HT1080 (cell line): ENCODE data around the gene SMC5. TPM values are rescaled to one million over a fixed set of nuclear protein-coding genes. Genes with fewer than 3 reads are reported as not detected.
"Not testable (repeated sequence)": the region's sequence is repeated elsewhere in the genome, so short reads cannot be mapped to it uniquely, and the experiment has no call there.

Experiments
- DNase-seq: peaks from one replicate; pipeline ENCODE4 v3.0.0-alpha.2; 2015; ENCODE audit warnings: low read depth
- polyA plus RNA-seq, 2 experiments: library from polyadenylated mRNA; depleted of rRNA; stranded (reverse); fragments of >200 nt; gene quantifications; 2 replicates each; pipeline ENCODE4 v1.2.3, GENCODE V29; 2015
- total RNA-seq: library from RNA; depleted of rRNA; stranded (reverse); fragments of >200 nt; shearing (Covaris generic); gene quantifications from 2 replicates; pipeline ENCODE4 v1.2.3, GENCODE V29; 2014; rRNA removed

The SMC5 gene
- 13.5 and 14.7 TPM in 2 replicates for total RNA-seq
- 11.3 and 12.7 TPM in 2 replicates for polyA plus RNA-seq (2015; cell fraction: cytosol; rRNA removed)
- polyA plus RNA-seq (2015; cell fraction: nucleus; rRNA removed): 59.1 and 66.2 TPM in 2 replicates

DNA sequence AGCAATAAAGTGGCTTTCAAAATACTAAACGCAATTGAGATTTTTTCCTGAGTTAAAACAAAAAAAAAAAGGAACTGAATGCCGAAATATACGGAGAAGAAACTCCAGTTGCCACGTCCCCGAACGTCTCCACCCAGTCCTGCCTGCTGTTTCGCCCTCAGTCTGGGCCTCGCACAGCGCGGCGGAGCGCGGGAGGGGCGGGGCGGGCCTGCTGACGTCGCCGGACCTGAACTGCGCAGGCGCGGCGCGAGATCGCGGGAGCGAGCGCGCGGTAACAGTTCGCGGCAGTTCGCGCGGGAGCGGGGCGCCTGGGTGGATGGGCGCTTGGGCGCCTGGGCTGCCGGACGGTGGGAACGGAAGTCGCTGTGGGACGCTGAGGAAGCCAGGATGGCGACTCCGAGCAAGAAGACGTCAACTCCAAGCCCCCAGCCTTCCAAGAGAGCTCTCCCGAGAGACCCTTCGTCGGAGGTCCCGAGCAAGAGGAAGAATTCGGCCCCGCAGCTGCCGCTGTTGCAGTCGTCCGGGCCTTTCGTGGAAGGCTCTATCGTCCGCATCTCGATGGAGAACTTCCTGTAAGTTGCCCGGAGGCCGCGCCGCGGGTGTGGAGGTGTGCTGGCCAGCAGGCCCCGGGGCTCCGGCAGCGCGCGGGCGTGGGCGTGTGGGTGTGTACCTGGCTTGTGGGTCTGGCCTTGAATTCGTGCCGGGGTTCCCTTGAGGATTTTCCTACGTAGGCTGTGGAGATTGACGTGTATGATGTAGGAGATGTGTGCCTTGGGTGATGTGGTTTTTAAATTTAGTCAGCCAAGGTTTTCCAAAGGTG, at the start of gene SMC5:
Gene SMC5 (plus strand): TSS at position 287 of the 820 bp plus-strand sequence. CDS start 101 bp downstream, at position 388.
- peak; percentile 89 for DNase-seq

DNA sequence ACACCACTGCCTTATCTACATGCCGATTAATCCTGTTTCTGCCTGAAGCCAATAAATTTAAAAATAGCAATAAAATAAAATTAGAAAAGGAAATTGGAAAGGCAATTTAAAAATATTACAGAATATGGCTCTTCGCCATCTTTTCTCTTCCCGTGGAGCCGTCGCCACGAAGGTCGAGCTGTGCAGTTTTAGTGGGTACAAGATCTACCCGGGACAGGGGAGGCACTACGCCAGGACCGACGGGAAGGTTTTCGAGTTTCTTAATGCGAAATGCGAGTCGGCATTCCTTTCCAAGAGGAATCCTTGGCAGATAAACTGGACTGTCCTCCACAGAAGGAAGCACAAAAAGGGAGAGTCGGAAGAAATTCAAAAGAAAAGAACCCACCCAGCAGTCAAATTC, 41.7 kb upstream of the SMC5 start:
- DNase-seq: no peak

DNA sequence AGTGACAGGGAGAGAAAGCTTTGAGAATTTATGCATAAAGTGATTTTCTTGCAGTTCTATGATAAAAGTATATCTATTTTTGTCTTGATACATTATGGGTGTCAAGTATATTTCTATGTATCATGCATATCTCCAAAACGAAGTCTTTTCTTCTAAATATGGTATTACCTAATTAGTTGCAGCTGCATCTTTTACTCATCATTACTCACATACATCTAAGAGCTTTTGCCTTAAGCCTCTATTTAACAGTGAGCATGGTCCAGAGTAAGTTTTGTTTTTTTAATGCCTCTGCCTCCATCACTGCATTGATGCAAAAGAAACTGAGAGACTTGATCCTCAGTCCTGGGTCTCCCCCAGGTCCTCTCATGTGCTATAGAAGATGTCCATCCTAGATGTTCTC, 40.0 kb upstream of the SMC5 start:
- DNase-seq: no peak

DNA sequence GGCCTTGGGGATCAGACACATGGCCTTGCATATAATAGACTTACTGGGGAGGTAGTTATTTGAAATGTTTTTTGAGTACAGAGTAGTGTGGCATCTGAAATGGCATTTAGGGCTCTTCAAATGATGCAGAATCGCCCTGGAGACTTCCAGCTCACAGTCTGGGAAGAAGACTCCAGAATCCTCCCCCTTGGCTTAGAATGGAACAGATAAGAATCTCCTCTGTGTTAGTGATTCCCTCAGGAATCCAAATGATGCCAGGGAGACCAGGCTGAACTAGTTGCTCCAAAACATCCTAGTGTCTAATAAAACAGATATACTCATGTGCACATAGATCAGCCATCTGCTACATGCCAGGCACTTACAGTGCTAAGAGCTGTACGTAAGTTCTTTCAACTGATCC, 38.6 kb upstream of the SMC5 start:
- DNase-seq: no peak

DNA sequence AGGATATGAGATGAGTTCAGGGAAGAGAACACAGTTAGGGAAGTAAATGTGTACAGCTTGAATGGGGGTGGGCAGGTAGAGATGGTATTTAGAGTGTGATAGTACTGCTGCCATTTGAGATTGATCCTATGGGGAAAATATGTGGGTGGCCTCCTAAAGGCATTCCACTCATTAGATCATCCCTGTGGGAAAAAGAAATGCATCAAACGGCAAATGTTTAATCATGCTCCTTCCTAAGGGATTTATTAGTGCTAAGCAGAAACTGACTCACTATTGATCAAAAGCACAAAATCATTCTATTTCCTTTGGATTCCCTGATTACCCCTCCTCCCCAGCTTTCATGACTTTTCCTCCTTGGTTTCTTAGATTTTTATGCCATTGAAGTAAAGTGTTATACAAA, 36.4 kb upstream of the SMC5 start:
- DNase-seq: no peak

DNA sequence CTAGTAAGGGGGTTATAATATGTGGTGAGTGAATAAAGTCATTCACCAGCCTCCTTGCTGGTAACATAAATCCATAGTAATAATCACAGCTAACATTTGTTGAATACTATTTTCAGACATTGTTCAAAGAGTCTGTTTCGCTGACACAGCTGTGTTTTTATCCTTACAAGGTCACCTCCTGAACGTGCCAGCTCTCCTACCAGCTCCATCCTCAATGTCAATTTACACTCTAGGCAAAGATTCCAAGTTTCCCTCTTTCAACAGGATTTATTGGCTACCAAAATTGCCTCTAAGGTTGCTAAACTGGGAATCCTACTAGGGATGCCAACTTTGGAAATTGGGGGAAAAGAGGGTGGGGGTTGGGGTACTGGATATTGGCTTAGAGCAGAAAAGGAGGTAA, 30.7 kb upstream of the SMC5 start:
- DNase-seq: no peak

DNA sequence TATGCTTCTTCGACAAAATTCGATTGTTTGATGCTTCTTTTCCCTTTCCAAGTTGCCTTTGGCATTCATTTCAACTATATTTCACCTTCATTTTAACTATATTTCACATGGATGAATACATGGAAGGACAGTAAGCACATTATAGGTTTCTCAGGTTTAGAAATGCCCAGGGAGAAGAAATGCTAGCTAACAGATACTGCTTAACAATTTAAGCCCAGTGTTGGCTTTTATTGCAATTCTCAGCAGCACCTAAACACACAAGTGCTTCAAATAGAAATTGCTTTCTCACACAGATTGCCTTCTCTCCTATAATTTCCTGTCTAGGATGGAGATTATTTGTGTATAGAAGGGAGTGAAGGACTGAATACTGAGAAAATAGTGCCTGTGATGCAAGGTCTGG, 30.2 kb upstream of the SMC5 start:
- no peak for DNase-seq

DNA sequence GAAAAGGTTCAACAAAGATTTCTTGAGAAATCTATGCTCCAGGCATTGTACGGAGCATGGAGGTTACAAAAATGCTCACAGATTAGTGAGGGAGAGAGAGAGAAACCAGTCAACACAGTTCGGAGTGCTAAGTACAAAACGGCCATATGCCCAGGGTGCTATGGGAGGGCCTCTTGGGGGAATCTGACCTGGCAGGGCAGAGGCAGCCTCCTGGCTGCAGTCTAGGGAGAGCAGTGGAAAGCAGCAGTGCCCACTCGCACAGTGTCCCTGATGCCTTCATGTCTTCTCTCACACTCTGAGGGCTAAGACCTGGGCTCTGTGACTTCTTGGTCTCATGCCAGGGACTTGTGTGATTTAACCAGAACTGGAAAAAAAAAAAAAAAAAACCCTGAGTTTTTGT, 29.8 kb upstream of the SMC5 start:
- DNase-seq: no peak

DNA sequence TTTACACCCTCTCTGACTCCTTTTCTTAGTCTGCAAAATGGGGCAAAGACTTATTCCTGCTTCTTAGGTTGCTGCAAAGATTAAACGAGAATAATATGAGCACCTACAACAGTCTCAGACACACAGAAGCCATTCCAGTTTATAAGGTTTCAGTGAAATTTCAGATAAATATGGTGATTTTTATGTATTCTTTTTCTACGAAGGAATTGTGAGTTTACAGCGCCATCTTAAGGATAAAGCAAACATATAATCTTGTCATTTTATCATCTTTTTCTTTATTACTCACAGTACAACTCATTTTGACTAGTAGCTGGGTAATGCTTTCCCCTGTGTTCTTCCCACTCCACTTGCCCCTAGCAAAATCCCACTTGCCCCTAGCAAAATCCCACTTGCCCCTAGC, 29.2 kb upstream of the SMC5 start:
- peak; percentile 52 for DNase-seq

DNA sequence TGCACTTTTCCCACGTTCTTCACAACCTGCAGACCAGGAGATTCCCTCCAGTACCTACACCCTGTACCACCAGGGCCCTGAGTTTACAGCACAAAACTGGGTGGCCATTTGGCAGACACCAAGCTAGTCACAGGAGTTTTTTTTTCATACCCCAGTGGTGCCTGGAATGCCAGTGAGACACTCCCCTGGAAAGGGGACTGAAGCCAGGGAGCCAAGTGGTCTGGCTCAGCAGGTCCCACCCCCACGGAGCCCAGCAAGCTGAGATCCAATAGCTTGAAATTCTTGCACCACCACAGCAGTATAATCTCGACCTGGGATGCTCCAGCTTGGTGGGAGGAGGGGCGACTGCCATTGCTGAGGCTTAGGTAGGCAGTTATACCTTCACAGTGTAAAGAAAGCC, 26.3 kb upstream of the SMC5 start:
- no peak for DNase-seq

DNA sequence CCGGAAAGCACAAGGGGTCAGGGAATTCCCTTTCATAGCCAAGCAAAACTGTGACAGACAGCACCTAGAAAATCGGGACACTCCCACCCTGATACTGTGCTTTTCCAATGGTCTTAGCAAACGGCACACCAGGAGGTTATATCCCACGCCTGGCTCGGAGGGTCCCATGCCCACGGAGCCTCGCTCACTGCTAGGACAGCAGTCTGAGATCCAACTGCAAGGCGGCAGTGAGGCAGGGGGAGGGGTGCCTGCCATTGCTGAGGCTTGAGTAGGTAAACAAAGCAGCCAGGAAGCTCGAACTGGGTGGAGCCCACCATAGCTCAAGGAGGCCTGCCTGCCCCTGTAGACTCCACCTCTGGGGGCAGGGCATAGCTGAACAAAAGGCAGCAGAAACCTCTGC, 24.6 kb upstream of the SMC5 start:
- DNase-seq: not testable (repeated sequence)

DNA sequence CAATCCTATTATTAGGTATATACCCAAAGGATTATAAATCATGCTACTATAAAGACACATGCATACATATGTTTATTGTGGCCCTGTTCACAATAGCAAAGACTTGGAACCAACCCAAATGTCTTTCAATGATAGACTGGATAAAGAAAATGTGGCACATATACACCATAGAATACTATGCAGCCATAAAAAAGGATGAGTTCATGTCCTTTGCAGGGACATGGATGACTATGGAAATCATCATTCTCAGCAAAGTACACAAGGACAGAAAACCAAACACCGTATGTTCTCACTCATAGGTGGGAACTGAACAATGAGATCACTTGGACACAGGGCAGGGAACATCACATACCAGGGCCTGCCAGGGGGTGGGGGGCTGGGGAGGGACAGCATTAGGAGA, 12.8 kb upstream of the SMC5 start:
- DNase-seq: not testable (repeated sequence)

DNA sequence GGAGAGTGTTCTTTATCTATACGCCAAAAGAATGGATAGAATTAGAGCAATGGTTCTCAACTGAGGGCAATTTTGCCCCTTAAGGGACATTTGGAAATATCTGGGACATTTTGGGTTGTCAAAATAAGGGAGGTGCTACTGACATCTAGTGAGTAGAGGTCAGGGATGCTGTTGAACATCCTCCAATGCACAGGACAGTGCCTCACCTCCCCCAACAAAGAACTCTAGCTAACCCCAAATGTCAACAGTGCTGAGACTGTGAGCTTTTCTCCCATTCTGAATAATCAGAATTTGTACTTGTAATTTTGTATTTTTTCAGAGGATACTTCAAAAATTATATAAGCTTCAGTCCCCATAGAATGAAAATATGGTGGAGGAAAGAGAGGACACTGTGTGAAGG, 8.6 kb upstream of the SMC5 start:
- no peak for DNase-seq

DNA sequence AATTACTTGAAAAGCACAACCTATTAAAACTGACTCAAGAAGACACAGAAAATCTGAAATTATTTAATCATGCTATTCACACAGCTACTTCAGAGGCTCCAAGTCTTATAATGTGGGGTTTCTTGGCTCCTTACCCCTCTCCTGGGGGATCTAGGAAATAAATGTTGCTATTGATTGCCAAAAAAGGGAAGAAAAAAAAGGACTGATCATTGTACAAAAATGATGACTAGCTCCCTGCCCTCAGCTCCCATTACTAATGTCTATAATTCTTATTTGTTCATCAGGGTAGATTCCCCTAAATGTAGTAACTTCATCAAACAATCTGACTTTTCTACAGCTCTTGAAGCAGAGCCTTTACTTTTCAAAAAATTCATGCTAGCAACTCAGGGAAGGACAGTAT, 3.3 kb upstream of the SMC5 start:
- no peak for DNase-seq

DNA sequence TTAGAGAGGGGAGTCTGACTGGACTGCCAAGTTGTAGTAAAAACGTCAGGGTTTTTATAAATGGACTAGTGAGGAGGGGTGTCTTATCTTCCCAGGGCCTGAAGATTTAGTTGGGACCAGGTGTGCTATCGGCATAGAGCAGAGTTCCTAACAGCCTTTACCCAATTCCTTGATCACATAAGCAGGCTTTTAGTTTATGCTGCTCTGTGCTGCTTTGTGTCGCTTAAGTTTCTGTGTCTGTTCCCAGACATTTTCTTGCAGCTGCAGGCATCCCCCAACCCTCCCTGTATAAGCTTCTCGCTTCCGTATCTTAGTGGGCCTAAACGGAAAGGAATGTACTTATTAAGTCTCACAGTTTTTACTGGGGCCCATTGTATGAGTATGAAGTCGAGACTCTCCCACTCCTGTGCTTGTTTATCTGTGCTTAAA, 2.6 kb upstream of the SMC5 start:
- DNase-seq: no peak

DNA sequence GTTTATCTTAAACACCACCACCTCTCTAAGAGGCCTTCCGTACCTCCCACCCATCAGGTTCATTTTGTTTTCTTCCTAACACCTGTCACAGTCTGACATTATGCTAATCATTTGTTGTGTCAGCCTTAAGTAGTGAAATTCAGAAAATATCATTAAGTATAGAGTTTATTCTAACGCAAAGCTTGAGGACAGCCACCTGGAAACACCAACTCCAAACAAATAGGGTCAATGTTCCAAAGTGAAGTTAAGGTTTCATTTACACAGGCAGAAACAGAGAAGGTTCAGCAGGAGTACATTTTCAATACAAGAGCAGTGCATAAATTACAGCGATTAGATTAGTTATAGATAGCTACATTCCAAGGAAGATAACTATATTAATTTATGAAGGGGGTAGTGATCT, 1.3 kb upstream of the SMC5 start:
- no peak for DNase-seq

DNA sequence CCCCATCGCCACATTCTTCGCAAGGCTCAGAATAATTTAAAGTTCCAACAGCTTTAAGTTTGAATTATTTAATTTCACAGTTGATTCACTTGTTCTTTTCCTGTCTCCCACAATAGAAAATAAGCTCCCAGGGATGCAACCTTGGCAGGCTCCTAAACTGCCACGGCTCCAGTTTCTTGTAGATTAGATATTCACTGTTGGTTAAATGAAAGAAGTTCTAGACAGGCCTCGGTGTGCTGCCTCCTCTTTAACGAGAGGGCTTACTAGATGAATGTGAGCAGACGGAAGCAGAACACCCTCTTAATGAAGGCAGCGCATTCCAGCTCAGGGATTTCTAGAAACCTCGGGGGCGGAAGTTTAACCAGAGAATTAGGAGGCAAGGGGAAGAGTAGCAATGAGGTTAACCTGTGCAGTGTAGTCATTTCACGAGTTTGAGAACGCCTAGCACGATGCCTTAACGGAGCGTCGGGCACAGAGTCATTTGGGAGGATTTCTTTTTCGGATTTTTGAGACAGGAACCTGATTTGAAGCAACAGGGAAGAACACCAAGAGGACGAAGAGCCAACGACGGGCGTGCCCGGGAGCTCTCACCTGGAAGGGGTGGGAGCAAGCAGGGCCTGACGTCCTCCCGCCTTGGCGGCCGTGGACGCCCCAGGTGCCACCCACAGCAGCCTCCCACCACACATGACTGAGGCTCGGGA, 637 bp upstream of the SMC5 start:
- no peak for DNase-seq

DNA sequence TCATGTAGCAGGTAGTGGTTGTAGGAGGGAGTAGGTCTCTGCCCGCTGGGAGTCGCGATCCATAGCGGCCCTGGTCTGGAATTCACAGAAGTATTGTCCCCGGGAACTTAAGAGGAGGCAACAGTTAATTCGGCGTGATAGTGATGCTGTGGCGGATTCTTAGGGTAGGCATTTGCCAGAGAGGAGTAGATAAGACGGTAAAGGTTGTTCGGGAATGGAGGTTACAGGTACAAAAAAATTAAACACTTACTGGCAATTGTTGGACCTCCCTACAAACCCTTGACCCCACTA, 679 bp downstream of the SMC5 start:
- no peak for DNase-seq

DNA sequence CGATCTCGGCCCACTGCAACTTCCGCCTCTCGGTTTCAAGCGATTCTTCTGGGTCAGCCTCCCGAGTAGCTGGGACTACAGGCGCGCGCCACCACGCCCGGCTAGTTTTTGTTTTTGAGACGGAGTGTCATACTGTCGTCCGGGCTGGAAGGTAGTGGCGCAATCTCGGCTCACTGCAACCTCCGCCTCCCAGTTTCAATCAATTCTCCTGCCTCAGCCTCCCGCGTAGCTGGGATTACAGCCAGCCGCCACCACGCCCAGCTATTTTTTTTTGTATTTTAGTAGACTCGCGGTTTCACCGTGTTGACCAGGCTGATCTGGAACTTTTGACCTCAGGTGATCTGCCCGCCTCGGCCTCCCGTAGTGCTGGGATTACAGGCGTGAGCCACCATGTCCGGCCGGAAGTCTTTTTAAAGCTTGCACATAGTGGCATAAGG, 1.2 kb downstream of the SMC5 start:
- no peak for DNase-seq

DNA sequence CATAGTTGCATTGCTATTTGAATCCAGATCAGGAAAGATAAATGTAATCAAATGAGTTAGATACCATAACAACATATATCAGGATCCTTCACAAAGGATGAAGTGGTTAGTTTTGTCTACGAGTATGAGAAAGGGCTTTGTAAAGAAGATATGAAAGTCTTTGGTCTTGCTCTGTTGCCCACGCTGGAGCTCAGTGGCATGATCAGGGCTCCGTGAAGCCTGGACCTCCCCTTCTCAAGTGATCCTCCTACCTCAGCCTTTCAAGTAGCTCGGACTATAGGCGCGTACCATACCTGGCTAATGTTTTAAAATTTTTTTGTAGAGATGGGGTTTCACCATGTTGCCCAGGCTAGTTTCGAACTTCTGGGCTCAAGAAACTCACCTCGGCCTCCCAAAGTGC, 1.8 kb downstream of the SMC5 start:
- DNase-seq: no peak

DNA sequence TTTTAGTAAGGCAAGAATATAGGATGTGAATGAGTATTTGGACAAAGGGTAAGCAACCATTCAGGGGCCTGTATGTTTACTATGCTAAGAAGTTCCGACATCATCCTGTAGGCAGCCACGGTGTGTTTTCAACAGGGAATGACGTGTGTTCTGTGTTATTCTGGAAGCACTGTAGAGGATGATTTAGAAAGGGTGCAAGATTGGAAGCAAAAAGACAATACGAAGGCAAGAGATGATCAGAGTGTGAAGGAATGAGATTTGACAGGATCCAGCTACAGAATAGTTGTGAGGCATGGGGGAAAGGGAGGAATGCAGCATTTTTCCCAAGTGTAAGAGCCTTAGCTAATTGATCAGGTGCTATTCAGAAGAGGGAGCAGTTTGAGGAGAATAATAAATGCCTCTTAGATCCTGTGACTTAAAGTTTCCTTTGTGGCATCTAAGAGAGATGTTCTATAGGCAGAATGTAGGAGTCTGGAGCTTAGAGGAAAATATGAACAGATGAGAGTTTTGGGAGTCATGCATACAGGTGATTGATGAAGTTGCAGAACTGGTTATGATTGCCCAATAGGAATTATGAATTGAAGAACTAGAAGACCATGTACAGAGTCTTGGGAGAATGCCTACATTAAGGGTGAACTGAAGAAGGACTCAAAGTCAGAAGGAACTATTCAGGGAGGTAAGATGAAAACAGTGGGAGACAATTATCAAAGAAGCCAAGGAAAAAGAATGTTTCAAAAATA, 2.5 kb downstream of the SMC5 start:
- no peak for DNase-seq

DNA sequence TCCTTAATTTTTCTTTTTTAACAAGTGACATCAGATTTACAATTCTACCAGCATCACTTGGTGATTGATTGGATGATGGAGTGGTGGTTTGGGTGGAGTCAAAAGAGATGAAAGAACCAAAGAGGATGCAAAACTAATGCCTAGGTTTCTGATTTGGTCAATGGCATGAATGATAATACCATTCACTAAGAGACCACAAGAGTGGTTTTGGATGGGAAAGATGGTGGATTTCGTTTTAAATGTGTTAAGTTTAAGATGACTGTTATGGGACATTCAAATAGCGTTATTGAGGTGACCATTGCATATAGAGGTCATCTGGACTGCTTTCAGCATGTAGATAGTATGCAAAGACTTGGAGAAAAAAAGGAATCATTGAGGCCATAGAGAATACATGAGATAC, 3.6 kb downstream of the SMC5 start:
- DNase-seq: no peak
